Umbilical cord (tissue), 2 donors: ENCODE measurements around the gene IL11RA. TPM values are rescaled to one million over a fixed set of nuclear protein-coding genes. Genes with fewer than 3 reads are reported as not detected.

Experiments used
- DNase-seq: peaks from one replicate; pipeline ENCODE4 v3.0.0-alpha.2; 2015; ENCODE audit warnings: low spot score
- total RNA-seq: library from RNA; depleted of rRNA; stranded (reverse); fragments of >200 nt; gene quantifications from one replicate; pipeline ENCODE4 v1.2.3, GENCODE V29; 2014; ENCODE audit warnings: low replicate concordance; ENCODE audit not compliant: insufficient read depth

Gene IL11RA
- total RNA-seq, 1 donor from 2014 or later = 53.2 TPM

DNA sequence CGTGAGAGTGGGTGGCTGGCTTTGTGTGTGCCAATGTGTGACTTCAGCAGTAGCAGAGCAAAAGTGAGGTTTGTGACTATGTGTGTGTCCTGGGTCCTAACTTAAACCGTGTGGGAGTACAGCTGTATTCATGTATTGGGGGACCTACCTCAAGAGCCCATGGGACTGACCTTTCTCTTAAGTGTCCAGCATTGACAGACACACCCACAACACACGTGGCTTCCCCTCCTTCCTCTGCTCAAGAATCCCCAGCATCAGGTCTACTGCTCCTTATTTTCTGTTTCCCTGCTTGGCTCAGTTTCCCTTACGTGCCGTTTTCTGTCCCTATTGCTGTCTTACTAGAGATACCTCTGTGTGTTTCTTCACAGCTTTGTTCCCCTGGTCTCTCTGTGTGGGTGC lies 616 bp downstream of the IL11RA start:
- peak; percentile 38 for DNase-seq

DNA sequence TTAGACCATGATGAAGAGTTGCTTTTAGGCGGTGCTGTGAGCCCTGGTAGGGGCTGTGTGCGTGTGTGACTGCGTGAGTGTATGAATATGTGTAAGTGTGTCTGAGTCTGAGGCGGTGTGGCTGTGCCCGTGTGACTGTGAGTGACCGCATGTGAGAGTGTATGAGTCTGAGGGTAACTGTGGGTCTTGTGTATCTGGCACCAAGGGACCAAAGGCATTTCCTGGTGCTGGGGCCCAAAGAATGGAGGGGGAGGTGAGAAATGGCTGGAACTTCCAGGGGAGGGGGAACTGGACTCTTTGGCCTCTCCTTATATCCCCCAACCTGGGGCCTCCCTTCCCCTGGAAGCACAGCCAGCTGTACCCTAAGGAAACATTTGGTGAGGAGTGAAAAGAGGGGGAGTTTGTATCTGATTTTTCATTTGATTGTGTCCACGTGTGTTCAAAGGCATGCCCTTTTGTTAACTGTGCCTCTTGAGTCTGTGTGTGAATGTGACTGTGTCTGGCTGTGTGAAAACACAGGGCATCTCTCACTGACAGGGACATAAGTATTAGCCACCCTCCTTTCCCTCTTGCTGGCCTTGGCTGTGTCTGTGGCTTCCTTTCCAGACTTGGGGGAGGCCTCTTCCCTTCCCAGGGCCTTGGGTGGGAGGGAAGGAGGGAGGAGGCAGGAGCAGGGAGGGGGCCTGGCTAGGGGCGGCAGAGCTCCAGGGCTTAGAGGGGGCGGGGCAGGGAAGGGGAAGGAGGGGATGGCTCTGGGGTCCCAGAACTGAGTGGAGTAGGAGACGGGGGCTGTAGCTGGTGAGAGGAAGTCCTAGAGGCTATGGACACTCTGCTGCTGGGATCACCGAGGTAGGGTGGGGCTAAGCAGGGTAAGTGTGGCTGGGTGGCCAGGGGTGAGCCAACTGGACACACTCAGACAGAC lies 1.4 kb downstream of the IL11RA start:
- peak; percentile 82 for DNase-seq

DNA sequence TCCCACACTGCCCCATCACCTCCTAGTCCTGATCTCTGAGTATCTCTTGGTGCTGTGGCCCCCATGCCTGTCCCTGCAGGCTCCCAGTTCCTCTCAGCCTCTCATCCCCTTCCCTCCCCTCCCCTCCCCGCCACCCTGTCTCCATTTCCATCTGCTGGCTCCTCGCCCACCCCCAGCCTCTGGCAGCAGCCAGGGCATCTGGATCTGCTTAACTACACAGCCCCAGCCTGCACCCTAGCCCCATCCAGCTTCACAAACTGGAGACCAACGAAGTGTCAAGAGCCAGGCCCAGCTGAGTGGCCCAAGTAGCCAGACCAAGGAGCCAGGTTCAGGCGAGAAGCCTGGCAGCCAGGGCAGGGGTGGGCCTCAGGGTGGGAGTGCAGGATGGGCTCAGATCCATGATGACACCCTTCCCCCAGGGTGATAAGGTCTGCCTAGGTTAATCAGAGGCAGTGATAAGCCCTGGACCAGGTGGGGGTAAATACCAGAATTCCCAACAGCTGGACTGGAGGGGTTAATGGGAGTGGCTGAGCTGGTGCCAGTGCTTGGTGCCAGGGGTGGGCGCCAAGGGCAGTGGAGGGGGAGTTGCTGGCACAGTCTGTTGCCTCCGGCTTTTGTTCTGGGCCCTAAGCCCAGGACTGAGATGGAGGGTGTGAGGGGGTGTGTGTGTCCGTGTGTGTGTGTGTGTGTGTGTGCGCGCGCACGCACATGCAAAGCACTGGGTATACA lies 2.5 kb downstream of the IL11RA start:
- peak; percentile 66 for DNase-seq

DNA sequence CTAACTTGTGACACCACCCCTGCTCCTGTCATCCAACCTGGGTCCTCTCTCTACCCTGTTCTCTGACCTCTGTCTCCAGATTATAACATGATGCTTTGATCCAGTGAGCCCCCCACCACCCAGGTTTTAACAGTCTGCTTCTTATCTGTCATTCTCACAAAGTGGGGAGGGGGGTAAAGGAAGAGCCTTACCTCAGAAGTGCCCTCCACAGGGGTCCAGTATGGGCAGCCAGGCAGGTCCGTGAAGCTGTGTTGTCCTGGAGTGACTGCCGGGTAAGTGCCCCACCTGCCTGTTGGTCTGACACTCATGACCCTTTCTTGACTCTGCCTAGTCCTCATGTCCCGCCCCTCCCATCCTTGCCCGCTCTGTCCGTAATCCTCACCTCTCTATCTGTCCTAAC lies 3.4 kb downstream of the IL11RA start:
- no peak for DNase-seq

DNA sequence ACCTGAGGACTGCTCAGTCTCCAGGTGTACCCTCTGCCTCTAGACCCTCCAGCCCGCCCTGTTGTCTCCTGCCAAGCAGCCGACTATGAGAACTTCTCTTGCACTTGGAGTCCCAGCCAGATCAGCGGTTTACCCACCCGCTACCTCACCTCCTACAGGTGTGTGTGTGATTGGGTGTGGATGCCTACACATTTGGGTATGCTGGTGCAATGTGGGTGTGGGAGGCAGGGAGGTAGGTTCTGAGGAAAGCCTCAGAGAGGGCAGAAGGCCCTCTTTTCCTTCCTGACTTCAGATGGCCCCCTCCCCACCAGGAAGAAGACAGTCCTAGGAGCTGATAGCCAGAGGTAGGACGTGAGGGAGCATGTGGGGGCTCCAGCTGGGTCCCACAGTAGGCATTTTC lies 5.0 kb downstream of the IL11RA start:
- DNase-seq = no peak

DNA sequence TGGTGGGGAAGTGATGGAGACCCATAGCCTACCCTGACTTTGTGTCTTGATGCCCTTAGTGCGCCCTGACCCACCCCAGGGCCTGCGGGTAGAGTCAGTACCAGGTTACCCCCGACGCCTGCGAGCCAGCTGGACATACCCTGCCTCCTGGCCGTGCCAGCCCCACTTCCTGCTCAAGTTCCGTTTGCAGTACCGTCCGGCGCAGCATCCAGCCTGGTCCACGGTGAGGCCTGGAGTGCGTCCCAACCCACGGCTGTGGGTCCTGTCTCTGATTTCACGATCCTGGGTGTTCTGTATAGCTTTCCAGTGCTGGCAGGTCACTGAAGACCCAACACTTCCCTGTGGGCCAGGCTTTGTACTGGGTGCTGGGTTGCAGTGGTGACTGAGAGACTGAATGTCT lies 6.5 kb downstream of the IL11RA start:
- DNase-seq = no peak

DNA sequence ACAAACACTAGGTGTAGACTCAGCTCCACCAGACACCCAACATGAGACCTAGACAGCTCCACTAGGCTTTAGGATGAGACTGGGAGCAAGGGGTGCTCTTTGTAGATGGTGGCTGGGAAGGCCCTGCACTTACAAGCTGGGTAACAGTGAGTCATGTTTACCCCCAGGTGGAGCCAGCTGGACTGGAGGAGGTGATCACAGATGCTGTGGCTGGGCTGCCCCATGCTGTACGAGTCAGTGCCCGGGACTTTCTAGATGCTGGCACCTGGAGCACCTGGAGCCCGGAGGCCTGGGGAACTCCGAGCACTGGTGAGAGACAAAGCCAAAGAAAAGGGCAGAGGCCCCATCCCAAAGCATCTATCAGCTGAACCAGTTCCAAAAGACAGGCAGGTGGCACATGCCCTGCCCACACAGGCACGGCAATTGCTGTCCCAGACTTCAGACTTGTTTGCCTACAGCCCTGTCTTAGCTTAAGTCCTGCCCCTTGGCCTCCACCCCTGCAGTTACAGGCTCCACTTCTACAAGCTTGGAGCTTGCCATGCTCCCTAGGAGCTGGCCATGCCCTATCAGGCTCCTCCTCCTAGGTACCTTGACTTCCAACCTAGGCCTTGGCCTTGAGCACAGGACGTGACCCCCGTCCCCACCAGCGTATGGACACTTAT lies 7.7 kb downstream of the IL11RA start:
- DNase-seq = no peak

DNA sequence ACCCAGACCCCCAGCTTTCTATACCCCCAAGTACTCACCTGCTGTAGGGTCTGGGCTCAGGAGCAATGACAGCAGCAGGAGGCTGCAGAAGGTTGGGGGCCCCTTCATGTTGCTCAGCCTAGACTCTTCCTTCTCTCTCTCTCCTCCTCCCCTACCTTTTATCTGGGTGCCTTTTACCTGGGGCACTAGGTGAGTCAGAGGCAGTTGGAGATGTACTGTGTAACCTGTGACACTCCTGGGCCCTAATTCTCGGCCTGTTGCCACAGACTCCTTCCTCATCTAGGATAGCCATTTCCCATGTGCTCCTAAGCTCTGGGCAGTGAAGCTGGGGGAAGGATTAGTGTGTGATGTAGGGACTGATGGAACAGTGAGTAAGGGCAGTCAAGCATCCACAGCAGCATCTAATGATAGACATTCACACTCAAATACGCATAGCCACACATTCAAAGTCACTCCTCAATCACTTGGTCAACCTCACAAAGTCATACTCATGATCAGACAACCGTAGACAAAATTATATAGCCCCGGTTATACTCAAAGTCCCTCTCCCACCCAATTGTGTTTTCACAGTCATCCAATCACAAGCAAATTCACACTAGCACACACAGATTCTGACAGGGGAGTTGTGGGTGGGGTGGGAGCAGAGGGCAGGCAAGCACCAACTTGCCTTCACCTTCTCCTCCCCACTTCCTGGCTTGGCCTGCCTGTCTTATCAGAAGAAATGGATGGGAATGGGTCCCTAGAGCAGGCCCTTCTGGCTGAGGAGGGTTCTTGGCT lies 10.7 kb downstream of the IL11RA start, which contains the start of gene CCL27:
TSS of gene CCL27 (minus strand) at position 132 of the 777 bp plus-strand sequence. CDS start at position 108, 24 bp downstream.
- no peak for DNase-seq

DNA sequence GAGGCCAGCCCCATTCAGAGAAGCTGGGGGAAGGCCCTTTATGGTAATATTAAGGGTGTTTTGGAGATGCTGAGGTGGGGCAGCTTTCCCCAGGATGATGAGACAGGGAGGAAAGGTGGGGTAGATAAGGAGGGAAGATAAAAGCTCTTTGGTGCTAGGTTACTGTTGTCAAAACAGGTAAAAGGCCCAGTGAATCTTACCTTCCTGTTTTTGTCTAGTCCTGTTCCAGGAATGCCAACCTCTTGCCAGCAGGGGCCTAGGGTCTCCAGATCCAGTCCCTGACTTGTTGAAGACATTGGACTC lies 11.3 kb downstream of the IL11RA start:
- peak; percentile 34 for DNase-seq

DNA sequence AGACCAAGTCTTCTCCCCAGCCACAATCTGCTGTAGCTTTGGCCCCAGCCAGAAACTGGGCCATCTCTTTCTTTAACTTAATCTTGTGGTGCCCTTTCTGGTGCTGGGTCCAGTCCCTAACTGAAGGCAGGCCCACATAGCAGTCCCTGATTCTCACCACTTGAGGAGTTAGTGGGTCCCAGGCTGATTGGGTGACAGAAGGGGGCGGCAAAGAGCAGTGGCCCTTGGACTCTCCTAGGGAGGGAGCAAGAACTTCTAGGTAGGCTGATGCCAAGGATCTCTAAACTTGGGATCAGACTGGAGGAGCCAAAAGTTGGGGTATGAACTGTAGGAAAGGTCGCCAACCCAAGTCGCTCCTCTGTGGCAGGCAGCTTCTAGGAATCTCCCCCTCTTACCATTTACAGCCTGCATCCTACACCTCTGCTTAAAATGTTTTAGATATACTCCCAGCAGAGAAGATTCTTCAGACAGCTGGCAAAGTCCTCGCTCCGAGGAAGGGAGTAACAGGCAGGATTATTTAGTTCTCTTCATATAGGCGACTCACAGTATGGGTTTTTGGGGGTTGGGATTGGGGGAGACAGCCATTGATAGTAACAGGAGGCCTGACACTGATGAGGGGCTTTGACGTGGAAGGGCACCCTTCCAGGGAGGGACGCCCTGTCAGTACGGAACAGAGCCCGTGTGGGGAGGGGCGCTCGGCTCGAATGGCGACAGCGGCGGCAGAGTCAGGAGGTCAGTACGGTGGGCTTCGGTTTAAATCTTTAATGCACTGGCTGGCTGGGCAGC lies 12.5 kb downstream of the IL11RA start:
- DNase-seq = peak; percentile 74

DNA sequence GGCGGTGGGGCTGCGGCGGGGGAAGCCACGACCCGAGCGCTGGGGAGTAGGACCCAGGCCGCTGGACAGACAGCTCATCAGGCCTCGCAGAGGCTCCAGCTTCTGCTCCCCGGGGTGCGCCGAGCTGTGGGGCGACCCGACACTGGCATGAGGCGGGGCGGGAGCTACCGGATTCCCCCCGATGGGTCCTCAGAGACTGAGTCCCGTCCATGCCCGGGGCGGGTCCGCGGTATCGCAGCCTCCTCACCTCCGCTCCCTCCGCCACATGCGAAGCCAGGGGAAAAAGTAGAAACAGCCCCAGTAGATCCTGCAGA lies 13.0 kb downstream of the IL11RA start:
- no peak for DNase-seq

DNA sequence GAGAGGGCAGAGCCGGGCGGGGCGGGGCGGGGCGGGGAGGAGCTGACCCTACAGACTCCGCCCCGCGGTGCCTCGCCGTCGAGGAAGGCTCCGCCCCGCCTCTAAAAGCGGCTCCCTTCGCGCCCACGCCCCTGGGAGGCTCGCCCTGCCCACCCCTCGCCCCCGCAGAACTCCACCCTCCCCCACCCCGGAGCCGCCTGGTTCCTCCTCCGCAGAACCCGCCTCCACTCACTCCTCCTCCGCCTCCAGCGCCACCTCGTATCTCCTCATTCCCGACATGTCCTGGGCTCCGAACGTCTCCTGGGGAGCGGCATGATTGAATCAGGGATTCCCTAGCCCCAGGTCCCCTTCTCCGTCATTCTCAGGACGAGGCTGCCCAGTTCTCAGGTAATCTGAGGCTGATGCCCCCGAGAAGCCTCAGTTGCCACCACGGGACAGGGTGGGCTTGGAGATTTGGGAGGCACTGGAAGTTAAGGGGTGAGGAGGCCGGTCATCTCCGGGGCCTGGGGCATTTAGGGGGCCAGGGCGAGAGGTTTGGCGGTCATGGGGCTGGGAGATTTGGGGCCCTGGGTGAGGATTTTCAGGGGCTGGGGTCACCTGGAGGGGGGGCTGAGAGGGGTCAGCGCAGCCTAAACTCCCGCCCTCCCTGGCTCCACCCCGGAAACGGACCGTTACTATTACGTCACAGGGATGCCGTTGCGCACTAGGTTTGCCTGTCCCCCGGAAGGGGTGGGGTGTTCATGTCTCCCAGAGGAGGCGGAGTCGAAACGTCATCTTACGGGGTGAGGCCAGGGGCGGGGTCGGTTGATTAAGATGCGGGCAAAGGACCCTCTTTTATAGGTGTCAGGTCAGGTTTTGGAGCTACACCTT lies 13.6 kb downstream of the IL11RA start:
- DNase-seq = peak; percentile 97

DNA sequence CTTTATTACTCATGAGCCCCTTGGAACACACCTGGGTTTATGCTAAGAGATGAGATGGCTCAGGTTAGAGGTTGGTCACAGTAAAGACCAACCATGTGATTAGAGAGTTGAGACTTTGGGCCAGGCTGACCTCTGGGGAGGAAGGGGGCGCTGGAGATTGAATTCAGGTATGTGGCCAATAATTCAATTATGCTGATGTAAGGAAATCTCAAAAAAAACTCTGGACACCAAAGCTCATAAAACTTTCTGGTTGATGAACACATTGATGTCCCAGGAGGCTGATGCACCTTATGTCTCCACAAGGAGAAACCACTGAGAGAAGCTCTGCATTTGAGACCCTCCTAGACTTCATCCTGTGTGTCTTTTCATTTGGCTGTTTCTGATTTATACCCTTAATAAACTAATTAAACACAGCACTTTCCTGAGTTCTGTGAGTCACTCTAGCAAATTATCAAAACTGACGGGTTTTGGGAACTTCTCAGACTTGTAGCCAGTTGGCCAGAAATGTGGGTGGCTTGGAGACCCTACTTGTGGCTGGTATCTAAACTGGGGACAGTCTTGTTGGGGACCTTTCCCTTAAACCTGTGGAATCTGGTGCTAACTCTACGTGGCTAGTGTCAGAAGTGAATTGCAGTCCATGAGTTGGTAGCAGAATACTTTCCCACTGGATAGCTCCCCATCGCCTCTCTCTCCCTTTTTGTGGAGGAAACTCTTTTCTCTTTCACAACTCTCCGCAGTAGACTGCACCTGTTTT lies 18.0 kb downstream of the IL11RA start:
- DNase-seq = no peak

DNA sequence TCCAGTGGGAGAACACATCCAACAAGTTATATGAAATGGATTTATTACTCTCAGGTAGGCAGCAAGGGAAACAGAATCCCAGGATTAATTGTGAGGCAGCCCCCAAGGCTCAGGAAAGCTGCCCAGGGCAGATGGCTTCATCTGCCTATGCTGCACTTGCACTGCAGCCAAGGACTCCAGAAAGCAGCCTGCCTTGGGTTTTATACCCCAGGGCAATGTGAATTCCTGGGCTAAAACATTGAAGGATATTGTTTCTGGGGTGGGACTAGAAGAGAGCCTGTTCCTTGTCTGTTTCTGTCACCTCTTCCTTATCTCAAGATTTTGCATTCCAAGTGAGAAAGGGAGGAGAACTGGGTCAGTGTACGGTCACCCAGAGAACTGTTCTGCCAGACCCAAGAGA lies 19.3 kb downstream of the IL11RA start:
- DNase-seq = no peak

DNA sequence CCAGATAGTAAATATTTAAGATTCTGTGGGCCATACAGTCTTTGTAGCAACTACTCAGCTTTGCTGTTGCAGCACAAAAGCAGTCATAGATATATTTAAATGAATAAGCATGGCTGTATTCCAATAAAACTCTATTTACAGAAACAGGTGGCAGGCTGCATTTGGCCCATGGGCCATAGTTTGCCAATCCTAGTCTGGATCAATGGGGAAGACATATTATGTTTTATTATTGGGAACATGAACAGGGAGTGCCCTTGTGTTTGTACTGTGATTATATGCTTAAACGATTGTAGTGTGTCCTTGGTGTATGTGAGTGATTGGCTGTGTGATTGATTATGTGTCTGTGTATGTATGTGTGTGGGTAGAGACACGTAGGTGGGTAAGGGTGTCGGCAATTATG lies 22.5 kb downstream of the IL11RA start:
- DNase-seq = no peak

DNA sequence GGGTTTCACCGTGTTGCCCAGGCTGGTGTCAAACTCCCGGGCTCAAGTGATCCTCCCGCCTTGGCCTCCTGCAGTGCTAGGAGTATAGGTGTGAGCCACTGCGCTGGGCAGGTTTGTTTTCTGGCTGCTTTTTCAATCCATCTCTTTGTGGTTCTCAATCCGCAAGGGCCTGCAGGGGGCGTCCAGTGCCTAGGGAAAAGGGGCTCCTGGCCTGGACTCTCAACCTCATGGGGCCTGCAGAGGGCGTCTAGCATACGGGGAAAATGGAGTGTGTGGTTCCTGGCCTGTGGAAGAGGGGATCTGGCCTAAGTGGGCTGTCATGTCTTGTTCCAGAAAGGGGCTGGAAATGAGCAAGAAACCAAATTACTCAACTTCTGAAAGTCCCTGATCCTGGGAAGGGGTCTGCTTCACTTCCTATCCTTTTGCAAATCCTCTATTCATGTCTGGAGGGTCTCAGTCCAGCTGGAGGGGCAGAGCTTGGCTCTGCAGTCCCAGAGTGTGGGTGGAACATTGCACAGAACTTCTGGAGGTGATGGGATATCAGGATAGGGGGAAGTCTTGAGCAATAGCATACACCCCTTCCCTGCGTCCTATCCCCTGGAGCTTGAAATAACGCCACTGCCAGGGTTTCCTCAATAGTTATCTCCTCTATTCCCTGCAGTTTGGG lies 23.2 kb downstream of the IL11RA start:
- peak; percentile 35 for DNase-seq

DNA sequence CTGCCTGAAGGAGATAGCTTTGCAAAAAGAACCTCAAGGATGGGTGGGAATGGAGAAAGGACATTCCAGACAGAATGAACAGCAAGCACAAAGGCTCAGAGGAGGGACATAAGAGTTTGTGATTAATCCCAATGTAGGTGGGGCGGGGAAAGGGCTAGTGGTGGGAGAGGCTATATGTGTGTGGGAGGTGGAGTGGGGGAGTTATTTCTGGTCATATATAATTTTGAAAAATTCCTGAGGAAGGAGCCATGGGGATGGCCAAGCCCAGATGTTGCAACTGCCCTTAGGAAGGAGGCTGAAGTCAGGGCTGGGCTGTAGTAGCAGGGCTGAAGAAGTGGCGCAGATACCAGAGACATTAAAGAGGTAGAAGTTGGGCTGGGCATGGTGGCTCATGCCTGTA lies 23.9 kb downstream of the IL11RA start:
- no peak for DNase-seq

DNA sequence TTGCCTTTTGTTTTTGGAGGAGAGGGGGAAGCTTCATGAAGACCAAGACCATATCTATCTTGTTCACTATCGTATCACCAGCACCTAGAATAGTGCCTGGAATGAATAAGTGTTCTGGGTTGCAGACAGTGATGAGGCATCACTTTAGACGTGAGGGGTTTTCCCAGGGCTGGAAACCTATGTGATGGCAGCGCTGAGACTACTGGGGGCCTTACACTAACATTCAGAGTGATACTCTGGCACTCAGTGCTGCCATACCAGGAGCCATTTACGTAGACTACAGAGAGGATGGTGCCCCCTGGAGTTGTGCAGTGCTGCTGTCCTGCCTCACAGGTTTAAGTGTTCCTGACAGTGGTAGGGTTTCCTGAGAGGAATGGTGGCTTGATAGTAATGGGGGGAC lies 32.2 kb downstream of the IL11RA start:
- DNase-seq = no peak

DNA sequence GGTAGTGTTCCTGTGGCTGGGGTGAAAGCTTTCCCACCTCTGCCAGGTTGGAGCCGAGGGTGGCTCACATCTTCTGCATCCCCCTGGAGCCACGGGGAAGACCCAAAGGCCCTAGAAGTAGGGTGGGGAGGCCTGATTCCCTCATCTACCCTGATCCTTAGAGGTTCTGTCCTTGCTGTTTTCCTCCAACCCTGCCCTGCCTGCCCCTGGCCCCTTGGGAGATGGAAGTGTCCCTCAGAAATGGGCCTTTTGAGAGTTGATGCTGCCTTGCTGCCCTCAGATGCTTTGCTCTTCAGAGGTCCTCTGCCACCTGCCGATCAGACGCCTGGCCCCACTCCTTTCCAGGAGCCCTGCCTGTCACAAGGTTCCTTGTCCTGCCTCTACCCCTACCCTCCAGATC lies 32.8 kb downstream of the IL11RA start:
- DNase-seq = no peak
